GM18508 (cell line): ENCODE data around the gene MREG.
A peak's percentile ranks its signal among the peaks of the same experiment; 100 is the strongest.
"Not testable (repeated sequence)": the region's sequence is repeated elsewhere in the genome, so short reads cannot be mapped to it uniquely, and the experiment has no call there.

Experiments
- ATAC-seq: cut with Tn5 transposase; IDR thresholded peaks from one replicate; pipeline ENCODE4 v1.9.1; 2021; ENCODE audit warnings: moderate number of reproducible peaks; ENCODE audit not compliant: insufficient read depth, unreplicated experiment

Gene MREG

DNA sequence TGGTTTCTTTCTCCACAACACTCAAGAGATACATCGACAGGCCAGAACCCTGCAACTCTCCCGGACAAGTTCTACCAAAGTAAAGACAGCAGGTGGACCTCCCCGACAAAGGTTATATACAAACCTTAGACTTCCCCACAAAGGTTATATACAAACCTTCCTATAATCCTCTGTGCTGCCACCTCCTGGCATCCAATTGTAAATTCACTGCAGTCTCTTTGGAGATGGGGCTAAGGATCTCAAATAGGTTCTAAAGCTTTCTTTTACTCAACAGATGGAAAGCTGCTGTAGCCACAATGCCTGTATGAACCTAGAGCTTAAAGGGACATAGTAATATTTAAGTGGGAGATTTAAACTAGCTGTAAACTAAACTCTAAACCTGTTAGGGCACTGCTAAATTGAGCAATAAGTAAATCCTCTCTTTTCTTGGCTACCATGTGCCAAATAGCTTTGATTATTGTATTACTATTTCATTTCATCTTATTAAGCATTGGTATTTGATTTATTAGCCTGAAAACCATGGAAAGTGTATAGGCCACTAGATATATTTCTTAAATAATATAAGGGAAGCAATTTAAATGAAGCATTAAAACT is 9.8 kb upstream of the MREG start:
- peak; percentile 62 for ATAC-seq

DNA sequence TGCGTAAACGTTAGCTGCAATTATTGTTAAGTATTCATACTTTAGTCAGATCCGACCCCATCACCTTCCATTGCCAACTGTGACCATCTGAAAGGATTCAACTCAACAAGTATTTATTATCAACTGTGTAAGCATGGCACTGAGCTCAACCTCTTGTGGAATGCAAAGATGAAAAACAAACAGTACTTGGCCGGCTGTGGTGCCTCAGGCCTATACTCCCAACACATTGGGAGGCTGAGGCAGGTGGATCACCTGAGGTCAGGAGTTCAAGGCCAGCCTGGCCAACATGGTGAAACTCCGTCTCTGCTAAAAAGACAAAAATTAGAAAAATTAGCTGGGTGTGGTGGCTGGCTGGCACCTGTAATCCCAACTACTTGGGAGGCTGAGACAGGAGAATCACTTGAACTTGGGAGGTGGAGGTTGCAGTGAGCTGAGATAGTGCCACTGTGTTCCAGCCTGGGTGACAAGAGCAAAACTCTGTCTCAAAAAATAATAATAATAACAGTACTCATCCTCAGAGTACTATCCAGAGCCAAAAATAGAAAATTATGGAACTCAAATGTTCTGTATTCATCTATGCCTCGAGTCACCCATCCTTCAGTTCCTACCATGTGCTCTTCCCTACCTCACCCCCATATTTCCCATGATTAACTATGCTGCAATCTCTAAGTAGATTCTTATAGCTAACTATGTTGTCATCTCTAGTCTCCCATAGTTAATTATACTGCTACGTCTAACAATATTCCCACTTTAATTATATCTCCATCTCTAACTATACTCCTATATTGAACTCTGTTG is 8.6 kb upstream of the MREG start:
- ATAC-seq = no peak

DNA sequence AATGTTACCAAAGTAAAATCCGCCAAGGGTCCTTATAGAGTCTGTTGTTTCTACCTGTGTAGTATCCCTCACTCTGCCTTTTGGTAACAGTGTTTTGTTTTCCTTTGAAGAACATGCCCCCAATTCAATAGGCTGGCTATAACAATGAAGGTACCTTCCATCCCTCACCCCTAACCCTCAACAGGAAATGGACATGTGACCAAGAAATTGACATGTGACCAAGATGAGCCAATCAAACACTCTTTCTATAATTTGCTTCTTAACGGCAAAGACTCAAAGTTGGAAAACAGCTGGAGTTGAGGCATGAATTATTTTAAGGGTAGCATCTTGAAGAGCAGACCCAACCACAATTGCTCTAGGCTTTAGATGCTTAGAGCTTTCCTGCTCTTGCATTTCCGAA is 5.4 kb upstream of the MREG start:
- ATAC-seq = no peak

DNA sequence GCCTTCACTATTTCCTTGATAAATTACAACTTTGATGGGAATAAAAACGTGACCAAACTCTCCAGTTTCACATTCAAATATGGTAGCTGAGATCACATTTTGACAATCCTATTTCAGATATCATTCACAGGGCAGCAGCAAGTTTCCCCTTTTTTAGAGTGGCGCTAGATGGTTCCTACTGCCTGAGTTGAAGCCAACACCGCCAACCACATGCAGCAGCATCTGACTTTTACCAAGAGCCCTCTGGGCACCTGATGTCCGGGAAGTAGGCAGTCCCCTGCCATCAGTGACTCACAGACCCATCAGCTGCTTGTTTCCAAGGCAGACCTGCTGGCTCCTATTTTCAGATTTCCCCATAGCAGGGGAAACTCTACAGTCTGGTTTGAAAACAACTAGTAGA is 4.0 kb upstream of the MREG start:
- ATAC-seq = no peak

DNA sequence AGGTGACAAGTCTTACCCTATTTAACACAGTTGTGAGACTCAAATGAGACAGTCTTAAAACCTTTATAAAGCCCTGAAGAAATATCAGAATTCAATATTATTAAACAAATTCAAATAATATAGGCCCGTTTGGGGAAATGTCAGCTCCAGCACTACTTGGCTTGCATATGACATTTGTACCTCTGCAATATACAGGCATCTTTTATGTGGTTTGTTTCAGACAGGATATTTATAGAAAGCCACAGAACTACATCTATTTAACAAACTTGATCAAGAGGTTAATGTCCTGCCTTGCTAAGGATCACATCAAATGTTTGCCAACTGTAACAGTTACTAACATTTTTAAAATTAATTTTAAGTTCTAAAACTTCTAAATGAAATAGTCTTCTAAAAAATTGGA is 3.2 kb upstream of the MREG start:
- ATAC-seq = no peak

DNA sequence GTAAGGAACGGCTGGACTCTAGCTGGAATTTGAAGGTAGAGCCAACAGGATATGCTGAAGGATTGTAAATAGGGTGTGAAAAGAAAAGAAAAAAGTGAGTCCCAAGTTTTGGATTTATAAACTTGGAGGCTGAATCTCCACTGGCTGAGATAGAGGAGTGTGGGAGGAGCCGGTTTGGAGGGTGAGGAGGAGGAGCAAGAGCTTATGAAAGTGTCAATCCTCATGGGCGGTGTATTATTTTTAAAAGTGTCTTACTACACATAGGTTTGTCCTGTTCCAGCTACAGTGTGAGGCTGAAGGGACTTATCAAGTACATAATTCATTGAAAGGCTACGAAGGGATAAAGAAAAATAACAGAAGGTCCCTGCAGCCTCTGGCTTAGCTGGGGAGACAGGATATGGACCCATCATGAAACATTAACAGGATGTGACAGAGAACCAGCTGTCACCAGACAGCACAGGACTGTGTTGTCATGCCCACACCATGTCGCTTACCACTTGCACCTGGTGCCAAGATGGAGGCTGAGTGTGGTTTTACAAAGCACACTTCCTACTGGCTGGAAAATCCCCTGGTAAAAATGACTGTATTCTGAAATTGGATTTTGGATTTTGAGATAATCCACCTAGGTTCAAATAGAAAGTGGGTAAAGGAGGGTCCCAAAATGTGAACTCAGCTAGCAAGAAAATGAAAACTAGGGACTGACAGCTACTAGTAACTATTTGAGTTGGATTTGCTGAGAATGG is 2.5 kb upstream of the MREG start:
- peak; percentile 87 for ATAC-seq

DNA sequence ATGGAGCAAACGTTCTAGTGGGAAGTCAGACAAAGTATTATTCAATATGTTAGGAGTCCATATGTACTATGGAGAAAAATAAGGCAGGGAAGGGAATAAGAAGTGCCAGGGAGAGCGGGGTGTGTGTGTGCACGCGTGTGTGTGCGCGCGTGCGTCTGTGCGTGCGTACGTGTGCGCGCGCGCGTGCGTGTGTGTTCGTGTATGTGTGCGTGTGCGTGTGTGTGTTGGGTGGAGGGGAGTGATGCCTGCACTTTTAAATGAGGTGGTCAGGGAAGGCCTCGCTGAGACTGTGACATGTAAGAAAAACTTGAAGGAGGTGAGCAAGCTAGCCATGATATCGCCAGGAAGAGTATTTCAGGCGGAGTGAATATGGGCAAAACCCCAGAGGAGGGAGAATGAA is 1.6 kb upstream of the MREG start:
- ATAC-seq = no peak

DNA sequence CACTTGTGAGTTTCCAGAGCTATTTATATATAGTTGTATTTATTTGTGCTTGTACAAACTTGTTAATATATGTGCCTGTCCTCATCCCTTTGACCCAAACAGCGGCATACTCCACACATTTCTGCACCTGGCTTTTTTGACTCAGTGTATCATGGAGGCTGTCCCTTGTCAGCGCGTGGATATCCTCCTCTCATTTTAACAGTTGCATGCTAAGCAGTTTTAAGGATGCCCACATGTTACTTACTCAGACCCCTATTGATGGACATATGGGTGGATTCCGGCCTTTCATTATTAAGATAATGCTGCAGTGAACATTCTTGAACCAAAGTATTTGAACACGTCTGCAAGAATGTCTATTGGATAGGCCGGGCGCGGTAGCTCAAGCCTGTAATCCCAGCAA is 655 bp upstream of the MREG start:
- ATAC-seq = no peak

DNA sequence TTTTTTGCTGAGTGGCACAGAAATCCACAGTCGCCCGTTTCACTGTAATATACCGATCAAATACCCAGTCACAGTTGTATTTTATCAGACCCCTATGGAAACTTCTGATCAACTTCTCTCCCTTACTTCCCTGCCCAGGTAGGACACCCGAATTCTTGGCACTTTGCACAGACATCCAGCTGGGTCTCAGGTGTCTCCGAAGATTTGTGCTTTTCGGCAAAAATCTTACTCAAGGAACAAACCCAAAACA is 596 bp downstream of the MREG start:
- no peak for ATAC-seq

DNA sequence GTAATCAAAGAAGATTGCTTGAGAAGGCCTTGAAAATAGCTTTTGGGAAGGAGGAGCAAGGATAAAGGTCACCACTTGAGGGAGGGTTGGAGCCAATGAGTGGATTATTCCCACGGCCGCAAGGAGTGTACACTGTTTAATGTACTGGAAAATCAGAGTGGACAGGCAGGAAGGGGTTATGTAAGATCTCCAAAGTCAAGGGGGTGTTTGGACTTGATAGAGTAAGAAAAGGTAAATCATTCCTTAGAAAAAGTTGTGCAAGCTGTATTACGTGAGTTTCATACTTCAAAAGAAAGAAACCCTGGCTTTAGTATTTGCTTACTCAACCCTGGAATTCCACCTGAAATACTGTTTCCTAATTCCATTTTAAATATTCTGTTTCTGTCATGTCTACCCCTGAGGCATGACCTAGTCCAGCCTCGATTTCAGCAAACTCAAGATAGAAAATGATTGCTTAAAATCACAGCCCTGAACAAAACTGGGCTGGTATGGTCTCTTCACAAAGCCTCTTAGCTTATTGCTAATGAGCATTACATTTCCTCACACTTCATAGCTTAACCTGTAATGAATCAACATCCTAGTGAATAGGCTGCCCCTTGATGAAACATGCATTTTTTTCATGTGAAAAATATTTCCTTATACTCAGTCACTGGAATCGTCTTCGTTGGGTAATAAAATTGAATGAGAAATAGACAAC is 1.1 kb downstream of the MREG start:
- no peak for ATAC-seq

DNA sequence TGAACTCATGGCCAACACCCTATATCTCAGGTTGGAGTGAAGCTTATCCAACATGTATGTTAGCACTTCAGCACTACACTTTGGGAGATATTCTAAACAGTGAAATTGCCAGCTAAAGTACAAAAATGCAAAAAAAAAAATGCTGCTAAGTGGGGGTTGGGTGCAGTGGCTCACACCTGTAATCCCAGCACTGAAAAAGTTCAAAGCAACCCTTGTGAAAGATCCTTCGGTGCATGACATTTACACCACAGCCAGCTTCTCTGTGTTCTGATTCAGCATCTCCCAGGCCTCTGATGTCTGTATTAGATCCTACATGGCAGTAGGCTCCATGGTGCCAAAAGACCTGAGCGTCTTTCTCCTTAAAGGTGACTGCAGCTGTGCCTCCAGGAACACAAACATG is 4.1 kb downstream of the MREG start:
- ATAC-seq = not testable (repeated sequence)

DNA sequence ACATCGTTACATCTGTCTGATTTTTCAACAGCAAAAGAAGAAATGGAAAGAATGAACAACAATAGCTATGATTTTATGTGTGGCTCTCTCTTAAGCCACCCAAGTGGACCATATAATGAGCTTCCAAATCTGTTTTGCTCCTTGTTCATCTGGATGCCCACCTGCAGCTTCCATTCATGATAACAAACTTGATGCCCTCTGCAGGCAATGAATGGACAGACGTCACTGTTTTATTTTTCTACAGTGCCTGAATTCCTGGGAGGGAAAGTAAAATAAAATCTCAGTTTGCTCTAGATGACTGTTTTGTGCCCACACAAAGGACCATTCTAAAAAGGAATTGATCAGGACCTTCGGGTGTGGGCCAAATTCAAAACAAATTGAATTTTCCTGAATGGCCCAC is 5.0 kb downstream of the MREG start:
- no peak for ATAC-seq

DNA sequence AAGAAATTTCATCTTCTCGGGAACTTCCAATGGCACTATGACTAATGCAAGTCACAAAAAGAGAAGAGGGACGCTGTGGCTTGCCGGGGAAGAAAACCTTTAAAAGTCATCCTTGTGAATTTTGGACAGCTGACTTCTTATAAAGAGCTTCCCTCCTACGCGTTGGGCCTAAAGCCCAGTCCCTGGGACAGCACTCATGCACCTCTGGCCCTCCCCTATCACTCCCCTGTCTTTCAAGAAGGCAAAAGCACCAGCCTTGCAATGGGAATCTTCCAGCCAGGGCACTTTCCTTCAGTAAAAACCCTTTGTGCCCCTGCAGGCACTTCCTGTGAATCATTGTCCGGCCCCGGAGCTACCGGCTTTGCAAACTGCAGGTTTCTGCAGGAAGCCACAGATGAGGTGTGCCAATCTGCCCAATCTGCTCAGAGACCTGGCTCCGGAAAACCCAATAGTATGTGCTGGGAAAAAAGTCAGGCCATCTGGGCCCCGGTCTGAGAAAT is 7.1 kb downstream of the MREG start:
- ATAC-seq = peak; percentile 29

DNA sequence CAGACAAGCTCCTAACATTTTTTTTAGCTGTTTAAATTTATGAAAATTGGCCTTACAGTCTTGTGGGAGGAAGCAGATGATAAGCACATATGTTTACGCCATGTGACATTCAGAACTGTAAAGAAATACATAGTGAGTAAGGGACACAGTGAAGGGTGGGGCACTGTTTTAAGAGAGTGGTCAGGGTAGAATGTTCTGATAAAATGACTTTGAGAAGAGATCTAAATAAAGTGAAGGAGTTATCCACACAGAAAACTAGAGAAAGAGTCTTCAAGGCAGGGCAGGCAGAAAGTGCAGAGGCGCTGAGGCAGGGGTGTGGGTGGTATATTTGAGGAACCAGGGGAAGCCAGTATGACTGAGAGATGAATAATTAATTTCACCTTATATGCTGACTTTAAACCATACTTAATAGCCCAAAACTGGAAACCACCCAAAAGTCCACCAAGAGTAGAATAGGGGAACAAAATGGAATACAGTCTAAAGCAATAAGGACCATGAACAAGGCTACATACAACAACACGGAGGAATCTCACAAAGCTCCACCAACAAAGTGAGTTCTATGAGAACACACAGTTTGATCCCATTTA is 8.6 kb downstream of the MREG start:
- ATAC-seq = no peak

DNA sequence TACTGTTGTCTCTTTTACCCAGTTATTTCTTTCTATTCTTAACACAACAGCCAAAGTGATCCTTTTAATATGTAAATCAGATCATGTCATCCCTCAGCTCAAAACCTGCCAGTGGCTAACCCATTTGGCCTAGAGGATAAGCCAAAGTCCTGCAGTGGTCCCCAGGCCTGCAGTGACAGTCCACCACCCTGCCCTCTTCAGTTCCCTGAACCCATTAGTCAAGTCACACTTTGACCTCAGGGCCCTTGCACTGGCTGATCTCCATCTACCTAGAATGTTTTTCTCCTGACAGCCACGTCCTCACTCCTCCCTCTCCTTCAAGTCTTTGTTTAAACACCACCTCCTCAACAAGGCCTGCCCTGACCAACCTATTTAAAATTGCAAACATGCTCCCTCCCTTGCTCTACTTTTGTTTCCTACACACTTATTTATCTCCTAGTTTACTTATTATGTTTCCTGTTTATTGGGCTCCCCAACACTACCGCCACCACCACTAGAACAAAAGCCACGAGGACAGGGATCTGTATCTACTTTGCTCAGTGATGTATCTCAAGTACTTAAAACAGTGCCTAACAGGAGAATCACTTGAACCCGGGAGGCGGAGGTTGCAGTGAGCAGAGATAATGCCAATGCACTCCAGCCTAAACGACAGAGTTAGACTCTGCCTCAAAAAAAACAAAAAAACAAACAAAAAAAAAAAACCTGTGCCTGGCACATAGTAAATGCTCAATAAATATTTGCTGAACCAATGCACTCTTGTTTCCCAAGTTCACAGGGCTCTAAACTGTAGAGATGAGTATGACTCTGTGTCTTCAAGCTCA is 9.3 kb downstream of the MREG start:
- no peak for ATAC-seq

DNA sequence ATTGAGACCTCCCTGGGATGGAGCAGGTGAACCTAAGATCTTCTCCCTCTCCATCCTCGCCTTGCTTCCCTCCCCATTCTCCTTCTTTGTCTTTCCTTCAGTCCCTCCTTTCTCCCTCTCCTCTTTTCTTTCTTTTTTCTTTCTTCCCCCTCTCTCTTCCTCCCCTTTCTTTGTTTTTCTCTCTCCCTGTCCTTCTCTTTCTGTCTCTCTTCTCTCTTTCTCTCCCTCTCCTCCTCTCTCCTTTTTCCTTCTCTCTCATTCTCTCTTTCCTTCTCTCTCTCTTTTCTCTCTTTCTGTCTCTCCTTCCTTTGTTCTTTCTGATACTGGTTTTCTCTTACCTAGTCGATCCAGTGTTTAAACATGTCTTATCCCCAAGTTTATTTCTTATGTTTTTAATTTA is 10.7 kb downstream of the MREG start:
- ATAC-seq = no peak

DNA sequence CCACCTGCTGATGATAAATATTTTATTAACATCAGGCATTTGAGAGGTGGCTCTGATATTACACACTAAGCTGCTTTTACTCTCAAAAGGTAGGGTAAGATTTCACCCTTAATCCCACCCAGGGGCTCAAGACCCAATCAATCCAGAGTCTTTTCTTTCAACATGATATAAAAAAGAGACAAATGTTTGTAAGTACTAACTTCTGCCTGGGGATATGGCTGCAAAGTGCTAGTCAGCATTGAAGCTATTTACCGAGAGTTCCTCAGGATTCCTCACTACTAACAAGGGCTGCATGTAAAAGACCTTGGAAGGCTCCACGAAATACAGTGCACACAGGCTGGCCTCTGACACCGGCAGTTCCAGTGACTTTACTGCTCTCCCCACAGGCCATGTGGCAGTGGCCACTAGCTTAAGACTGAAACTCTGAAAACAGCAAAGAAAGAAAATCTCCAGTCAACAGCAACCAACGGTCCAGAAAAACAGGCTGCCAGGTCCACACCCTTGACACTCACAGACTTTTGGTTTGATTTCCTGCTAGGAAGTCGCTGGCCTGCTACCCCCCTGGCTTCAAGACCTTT is 11.2 kb downstream of the MREG start:
- no peak for ATAC-seq

DNA sequence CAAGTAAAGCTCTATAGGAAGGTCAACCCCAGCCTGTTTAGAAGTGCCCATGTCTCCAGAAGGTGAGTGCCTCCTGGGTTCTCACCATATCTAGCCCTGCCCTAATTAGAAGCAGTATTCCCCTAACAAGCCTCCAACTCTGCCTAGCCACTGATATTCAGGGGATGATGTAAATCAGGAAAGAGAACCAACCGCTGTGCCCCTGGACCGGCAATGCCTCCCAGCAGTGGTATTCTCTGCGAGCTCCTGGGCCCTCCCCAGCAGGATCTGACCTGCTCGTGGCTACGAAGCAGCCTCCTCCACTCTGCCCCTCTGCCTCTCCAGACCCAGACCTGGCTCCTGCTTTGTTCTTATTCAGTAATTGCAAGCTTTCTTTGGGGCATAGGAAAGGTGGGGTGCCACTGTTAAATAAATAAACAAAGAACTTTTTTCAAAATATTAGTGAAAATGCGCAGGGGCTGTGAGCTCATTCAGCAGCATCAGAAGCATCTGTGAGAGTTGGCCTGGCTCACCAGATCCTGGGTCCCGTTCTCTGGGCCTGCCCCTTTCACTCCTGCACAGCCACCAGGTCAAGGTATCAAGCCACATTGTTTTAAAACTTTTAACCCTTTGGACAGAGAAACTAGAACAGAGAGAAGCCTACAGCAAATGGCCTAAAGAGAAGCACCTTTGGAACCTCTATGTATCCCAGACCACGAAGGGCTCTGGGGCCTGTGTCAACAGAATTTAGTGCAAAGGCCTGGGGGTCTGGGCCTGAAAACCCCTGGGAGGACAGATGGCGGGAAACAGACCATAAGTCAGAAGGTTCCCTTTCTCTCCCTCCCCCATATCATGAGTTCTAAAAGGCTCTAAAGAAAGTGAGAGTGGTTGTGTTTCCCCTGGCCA is 11.9 kb downstream of the MREG start:
- ATAC-seq = no peak

DNA sequence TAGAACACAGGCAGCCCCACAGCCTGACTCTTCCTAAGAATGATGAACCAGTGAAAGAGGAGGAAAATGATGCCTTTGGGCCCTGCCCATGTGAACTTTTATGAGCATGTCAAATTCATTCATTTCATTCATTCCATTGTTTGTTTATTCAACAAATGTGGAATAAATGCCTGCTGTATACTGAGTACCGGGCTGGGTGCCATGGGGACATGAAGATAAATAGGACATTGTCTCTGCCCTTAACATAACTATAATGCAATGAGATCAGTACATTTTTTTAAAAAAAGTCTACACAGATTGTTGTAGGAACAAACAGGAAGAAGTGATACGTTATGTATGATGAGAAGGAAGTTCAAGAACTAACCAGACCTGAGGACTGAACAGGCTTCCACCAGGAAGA is 14.7 kb downstream of the MREG start:
- no peak for ATAC-seq
